Choroid plexus epithelial cell (primary cell): ENCODE data around the gene MPZ.

Source experiments
- DNase-seq: peaks from one replicate; pipeline ENCODE4 v3.0.0-alpha.2; 2010; ENCODE audit warnings: low read depth
- H3K4me3 ChIP-seq: 2 replicates; pipeline ENCODE4 v1.5.1; 2011; ENCODE audit warnings: low read depth, mild to moderate bottlenecking, control low read depth, low read length, moderate library complexity
- TF ChIP-seq, protein P1 (sequence below): conservative IDR thresholded peaks from 2 replicates; pipeline ENCODE4 v1.5.1; 2011; ENCODE audit warnings: low read depth, mild to moderate bottlenecking, control low read depth, inconsistent platforms, low read length, moderate library complexity

MPZ gene

GRCh38 chr1:161309868-161310267 lies at the start of gene MPZ:
MPZ (minus strand) TSS chr1:161309968; CDS start chr1:161309905, 63 bp downstream.
- H3K4me3 ChIP-seq: no peak within 1 kb of the TSS
- DNase-seq: no peak
- TF ChIP-seq, protein P1, sequence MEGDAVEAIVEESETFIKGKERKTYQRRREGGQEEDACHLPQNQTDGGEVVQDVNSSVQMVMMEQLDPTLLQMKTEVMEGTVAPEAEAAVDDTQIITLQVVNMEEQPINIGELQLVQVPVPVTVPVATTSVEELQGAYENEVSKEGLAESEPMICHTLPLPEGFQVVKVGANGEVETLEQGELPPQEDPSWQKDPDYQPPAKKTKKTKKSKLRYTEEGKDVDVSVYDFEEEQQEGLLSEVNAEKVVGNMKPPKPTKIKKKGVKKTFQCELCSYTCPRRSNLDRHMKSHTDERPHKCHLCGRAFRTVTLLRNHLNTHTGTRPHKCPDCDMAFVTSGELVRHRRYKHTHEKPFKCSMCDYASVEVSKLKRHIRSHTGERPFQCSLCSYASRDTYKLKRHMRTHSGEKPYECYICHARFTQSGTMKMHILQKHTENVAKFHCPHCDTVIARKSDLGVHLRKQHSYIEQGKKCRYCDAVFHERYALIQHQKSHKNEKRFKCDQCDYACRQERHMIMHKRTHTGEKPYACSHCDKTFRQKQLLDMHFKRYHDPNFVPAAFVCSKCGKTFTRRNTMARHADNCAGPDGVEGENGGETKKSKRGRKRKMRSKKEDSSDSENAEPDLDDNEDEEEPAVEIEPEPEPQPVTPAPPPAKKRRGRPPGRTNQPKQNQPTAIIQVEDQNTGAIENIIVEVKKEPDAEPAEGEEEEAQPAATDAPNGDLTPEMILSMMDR: no peak

DNA sequence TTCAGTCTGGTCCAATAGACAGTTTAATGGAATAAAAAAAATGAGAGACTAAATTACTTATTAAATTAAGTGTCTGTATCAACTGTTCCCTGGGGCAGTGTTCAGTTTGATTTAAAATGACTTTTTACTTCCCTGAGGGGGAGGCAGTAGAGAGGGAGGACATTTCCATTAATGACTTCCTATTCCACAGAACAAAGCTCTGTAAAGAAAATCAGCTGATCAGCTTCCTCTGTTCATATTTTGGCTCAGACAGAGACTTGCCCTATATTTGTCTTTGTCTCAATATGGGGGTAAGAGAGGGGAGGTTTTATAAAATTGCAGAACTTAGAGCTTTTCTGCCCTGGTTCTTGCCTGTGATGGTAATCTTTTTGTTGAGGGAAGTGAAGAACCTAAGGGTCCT lies 49.5 kb upstream of the MPZ start:
- H3K4me3 ChIP-seq: no peak overlapping the region
- TF ChIP-seq, protein P1: no peak
- no peak for DNase-seq

DNA sequence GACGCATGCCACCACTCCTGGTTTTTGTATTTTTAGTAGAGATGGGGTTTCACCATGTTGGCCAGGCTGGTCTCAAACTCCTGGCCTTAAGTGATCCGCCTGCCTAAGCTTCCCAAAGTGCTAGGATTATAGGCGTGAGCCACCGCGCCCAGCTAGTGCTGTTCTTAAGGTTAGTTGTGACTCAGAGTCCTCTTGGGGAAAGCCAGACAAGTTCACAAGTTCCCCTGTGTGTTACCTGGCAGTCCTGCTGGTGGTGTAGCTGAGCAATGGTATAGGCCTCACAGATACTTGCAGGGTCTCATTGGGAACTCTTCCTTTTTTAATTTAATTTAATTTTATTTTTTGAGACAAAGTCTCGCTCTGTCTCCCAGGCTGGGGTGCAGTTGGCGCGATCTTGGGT lies 47.3 kb upstream of the MPZ start:
- TF ChIP-seq, protein P1: no peak
- DNase-seq: no peak
- no peak overlapping the region for H3K4me3 ChIP-seq

- peak; percentile 48 for DNase-seq
Observed at GRCh38 chr1:161351482-161351881, 41.7 kb upstream of the MPZ start.

GRCh38 chr1:161350671-161351070 lies 40.9 kb upstream of the MPZ start:
- H3K4me3 ChIP-seq: no peak overlapping the region
- DNase-seq: no peak
- TF ChIP-seq, protein P1: no peak

More at GRCh38 chr1:161351482-161351881, 41.7 kb upstream of the MPZ start:
- TF ChIP-seq, protein P1: no peak
- no peak overlapping the region for H3K4me3 ChIP-seq

GRCh38 chr1:161342821-161343220 lies 33.1 kb upstream of the MPZ start:
- TF ChIP-seq, protein P1: no peak
- no peak for DNase-seq
- no peak overlapping the region for H3K4me3 ChIP-seq

- TF ChIP-seq, protein P1: no peak
- no peak for DNase-seq
- H3K4me3 ChIP-seq: no peak overlapping the region
Observed at GRCh38 chr1:161342177-161342576, 32.4 kb upstream of the MPZ start.
